GM23338 (cell line): Measurements from ENCODE around the gene FOXP4. TPM values are rescaled to one million over a fixed set of nuclear protein-coding genes. Genes with fewer than 3 reads are reported as not detected.

Experiments
- ATAC-seq: fragments of 200-7000 bp; cut with Tn5 transposase; 3 replicates; pipeline ENCODE4 v1.9.1; 2020
- DNase-seq: peaks from one replicate; pipeline ENCODE4 v3.0.0-alpha.2; 2015; ENCODE audit warnings: low spot score
- H2AFZ ChIP-seq: fragments of 200-600 bp; sonication (generic); 2 replicates; pipeline ENCODE4 v1.8.0; 2016; ENCODE audit warnings: antibody characterized with exemption, mild to moderate bottlenecking, moderate library complexity
- H3F3A ChIP-seq: fragments of 200-600 bp; sonication (generic); replicated peaks from 2 replicates; pipeline ENCODE4 v1.8.0; 2017; ENCODE audit warnings: antibody characterized with exemption, mixed run types, low read depth
- H3K27ac ChIP-seq: fragments of 200-600 bp; sonication (generic); 2 replicates; pipeline ENCODE4 v1.6.1; 2016; ENCODE audit warnings: low read depth
- H3K27me3 ChIP-seq: fragments of 200-600 bp; sonication (generic); 2 replicates; pipeline ENCODE4 v1.8.0; 2016; ENCODE audit warnings: mild to moderate bottlenecking, mixed run types, moderate library complexity; ENCODE audit not compliant: insufficient read depth
- H3K36me3 ChIP-seq: fragments of 200-600 bp; sonication (generic); 2 replicates; pipeline ENCODE4 v1.8.0; 2016; ENCODE audit warnings: mild to moderate bottlenecking; ENCODE audit not compliant: insufficient read depth
- H3K4me1 ChIP-seq: fragments of 200-600 bp; sonication (generic); 2 replicates; pipeline ENCODE4 v1.8.0; 2016; ENCODE audit warnings: mild to moderate bottlenecking, moderate library complexity; ENCODE audit not compliant: insufficient read depth
- H3K4me2 ChIP-seq: fragments of 200-600 bp; sonication (generic); 2 replicates; pipeline ENCODE4 v1.7.1; 2017; ENCODE audit warnings: mixed run types
- H3K4me3 ChIP-seq: fragments of 200-600 bp; sonication (generic); 2 replicates; pipeline ENCODE4 v1.6.1; 2016; ENCODE audit warnings: mixed run types
- H3K79me2 ChIP-seq: fragments of 200-600 bp; sonication (generic); replicated peaks from 2 replicates; pipeline ENCODE4 v1.8.0; 2017; ENCODE audit warnings: mild to moderate bottlenecking; ENCODE audit not compliant: insufficient read depth
- H3K9me2 ChIP-seq: fragments of 200-600 bp; sonication (generic); 2 replicates; pipeline ENCODE4 v1.8.0; 2017; ENCODE audit not compliant: insufficient read depth
- H4K20me1 ChIP-seq: fragments of 200-600 bp; sonication (generic); replicated peaks from 2 replicates; pipeline ENCODE4 v1.8.0; 2017; ENCODE audit warnings: mild to moderate bottlenecking; ENCODE audit not compliant: insufficient read depth
- H3K27ac Mint-ChIP-seq: 2 replicates; pipeline ENCODE4 v1.8.0; 2020; ENCODE audit warnings: inconsistent platforms, mild to moderate bottlenecking, moderate library complexity, mixed read lengths
- H3K27me3 Mint-ChIP-seq: 3 replicates; pipeline ENCODE4 v1.8.0; 2022; ENCODE audit warnings: low read depth, mild to moderate bottlenecking, moderate library complexity, mixed read lengths, inconsistent platforms; ENCODE audit not compliant: insufficient read depth, poor library complexity
- H3K36me3 Mint-ChIP-seq: 3 replicates; pipeline ENCODE4 v1.8.0; 2021; ENCODE audit warnings: low read depth, mild to moderate bottlenecking, inconsistent platforms, moderate library complexity, mixed read lengths
- H3K4me1 Mint-ChIP-seq: 3 replicates; pipeline ENCODE4 v1.8.0; 2020; ENCODE audit warnings: mild to moderate bottlenecking, inconsistent platforms, mixed read lengths
- H3K4me3 Mint-ChIP-seq: 3 replicates; pipeline ENCODE4 v1.8.0; 2021; ENCODE audit warnings: moderate library complexity, mild to moderate bottlenecking, inconsistent platforms, mixed read lengths
- H3K9me3 Mint-ChIP-seq: 3 replicates; pipeline ENCODE4 v1.8.0; 2020; ENCODE audit warnings: moderate library complexity, mild to moderate bottlenecking, inconsistent platforms, mixed read lengths
- EZH2 ChIP-seq: fragments of 200-600 bp; sonication (generic); IDR thresholded peaks from one replicate; pipeline ENCODE4 v1.8.0; 2017; ENCODE audit warnings: antibody characterized with exemption, mild to moderate bottlenecking, low read depth; ENCODE audit not compliant: unreplicated experiment
- EZH2phosphoT487 ChIP-seq: fragments of 200-600 bp; sonication (generic); IDR thresholded peaks from one replicate; pipeline ENCODE4 v1.8.1; 2018; ENCODE audit warnings: antibody characterized with exemption; ENCODE audit not compliant: unreplicated experiment
- NANOG ChIP-seq: IDR thresholded peaks from 2 replicates; pipeline ENCODE4 v1.6.1; 2016; ENCODE audit warnings: antibody characterized with exemption, borderline replicate concordance
- ZNF331 ChIP-seq: fragments of 250-450 bp; sonication (Bioruptor Pico); IDR thresholded peaks from 2 replicates; pipeline ENCODE4 v1.5.0; 2020; ENCODE audit warnings: low read depth, mild to moderate bottlenecking, moderate library complexity
- polyA plus RNA-seq: library from polyadenylated mRNA; unstranded; fragments of >200 nt; fragmentation: Nextera tagmentation; extraction: Ambion mirVana; gene quantifications from 2 replicates; pipeline ENCODE4 v1.2.1, GENCODE V29; 2016
- total RNA-seq: library from RNA; depleted of rRNA; stranded (reverse); fragments of >200 nt; shearing (Covaris generic); gene quantifications from 2 replicates; pipeline ENCODE4 v1.2.3, GENCODE V29; 2014
- TF ChIP-seq, protein P1 (sequence below), 2 experiments: fragments of 200-600 bp in 1 of 2; sonication (generic) in 1 of 2; conservative IDR thresholded peaks; 2 replicates each; pipeline versions ENCODE4 v1.5.1 to v1.6.1; 2016 to 2017; ENCODE audit warnings: antibody characterized with exemption in 2 of 2, low read depth in 2 of 2, mild to moderate bottlenecking in 2 of 2, moderate library complexity in 1 of 2
- TF ChIP-seq, protein P2 (sequence below): fragments of 250-450 bp; sonication (Bioruptor Pico); IDR thresholded peaks from 2 replicates; pipeline ENCODE4 v1.5.0; 2020; ENCODE audit warnings: mild to moderate bottlenecking, moderate library complexity

The FOXP4 gene
- total and polyA plus RNA-seq, 2 experiments from 2014 or later = 5.1 to 13.5 TPM

DNA sequence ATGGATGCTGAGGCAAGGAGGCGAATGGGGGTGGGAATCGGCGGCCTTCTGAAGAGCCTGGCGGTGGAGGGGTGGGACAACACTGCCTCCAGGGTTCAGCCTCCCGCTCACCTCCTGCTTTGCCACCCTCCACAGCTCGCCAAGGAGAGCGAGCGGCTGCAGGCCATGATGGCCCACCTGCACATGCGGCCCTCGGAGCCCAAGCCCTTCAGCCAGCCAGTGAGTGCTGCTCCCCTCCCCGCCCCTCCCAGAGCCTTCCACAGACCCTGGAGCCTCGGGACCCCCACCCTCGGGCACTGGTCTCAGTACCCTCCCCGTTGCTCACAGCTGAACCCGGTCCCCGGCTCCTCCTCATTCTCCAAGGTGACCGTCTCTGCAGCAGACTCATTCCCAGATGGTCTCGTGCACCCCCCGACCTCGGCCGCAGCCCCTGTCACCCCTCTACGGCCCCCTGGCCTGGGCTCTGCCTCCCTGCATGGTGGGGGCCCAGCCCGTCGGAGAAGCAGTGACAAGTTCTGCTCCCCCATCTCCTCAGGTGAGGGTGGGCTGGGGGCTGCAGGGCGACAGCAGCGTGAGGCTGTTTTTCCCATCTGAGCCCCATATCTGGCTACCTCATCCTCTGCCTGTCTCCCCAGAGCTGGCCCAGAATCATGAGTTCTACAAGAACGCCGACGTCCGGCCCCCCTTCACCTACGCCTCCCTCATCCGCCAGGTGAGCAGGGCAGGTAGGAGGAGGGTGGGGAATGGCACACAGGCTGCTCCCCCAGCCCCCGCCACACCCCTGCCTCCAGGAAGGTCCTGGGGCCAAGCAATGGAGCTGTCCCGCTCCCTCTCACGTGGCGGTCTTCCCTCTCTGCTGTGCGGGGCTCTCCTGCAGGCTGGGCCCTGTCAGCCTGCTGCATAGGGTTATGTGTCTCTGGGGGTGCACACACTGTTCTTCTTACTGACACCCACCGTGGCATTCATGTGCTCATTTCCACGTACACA lies 43.7 kb downstream of the FOXP4 start (continued):
- TF ChIP-seq EZH2 (no peak), ZNF331 (CRISPR knock-in tag) (no peak)

DNA sequence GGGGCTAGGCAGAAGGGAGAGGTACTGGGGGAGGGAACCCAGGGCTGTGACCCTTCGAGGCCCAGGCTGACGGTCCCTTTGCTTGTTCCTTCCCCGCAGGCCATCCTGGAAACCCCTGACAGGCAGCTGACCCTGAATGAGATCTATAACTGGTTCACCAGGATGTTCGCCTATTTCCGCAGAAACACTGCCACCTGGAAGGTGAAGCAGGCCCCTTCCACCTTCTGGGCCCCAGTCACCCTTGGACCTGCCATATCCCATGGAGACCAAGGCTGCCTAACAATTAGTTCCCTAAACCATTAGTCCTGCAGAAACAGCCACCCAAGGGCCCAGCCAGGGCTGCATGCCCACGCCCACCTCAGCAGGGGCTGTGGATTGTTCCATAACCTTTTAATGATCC lies 44.9 kb downstream of the FOXP4 start:
- no peak overlapping the region; the same call in 2 of the 3 replicates for H3K4me3 Mint-ChIP-seq
- no peak overlapping the region for H3K27ac ChIP-seq
- H2AFZ ChIP-seq = no peak overlapping the region
- peaks cover 24% of the 10 kb centered on the region for H3K36me3 Mint-ChIP-seq
- TF ChIP-seq EZH2phosphoT487 = no peak
- TF ChIP-seq, protein P1, sequence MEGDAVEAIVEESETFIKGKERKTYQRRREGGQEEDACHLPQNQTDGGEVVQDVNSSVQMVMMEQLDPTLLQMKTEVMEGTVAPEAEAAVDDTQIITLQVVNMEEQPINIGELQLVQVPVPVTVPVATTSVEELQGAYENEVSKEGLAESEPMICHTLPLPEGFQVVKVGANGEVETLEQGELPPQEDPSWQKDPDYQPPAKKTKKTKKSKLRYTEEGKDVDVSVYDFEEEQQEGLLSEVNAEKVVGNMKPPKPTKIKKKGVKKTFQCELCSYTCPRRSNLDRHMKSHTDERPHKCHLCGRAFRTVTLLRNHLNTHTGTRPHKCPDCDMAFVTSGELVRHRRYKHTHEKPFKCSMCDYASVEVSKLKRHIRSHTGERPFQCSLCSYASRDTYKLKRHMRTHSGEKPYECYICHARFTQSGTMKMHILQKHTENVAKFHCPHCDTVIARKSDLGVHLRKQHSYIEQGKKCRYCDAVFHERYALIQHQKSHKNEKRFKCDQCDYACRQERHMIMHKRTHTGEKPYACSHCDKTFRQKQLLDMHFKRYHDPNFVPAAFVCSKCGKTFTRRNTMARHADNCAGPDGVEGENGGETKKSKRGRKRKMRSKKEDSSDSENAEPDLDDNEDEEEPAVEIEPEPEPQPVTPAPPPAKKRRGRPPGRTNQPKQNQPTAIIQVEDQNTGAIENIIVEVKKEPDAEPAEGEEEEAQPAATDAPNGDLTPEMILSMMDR (conservative IDR thresholded peaks at IDR 0.05; ENCODE audit: low read depth in 2 of 2) = peak in 1 of 2 experiments; percentile 45; a peak in 2 of 4 replicates
- peak overlapping the region; percentile 60; the same call in 1 of the 2 replicates for H3K4me2 ChIP-seq
- H3K4me1 Mint-ChIP-seq = peaks cover 41% of the 10 kb centered on the region
- H3K79me2 ChIP-seq = no peaks in the 10 kb centered on the region
- H3K9me2 ChIP-seq = no peaks in the 10 kb centered on the region
- H3K27me3 ChIP-seq = peaks cover 4% of the 10 kb centered on the region; the same call in 1 of the 2 replicates
- no peaks in the 10 kb centered on the region for H3F3A ChIP-seq
- no peak for DNase-seq
- H3K36me3 ChIP-seq = no peaks in the 10 kb centered on the region
- no peak overlapping the region for H3K27ac Mint-ChIP-seq
- H3K4me1 ChIP-seq = peaks cover 18% of the 10 kb centered on the region
- H4K20me1 ChIP-seq = no peaks in the 10 kb centered on the region
- H3K4me3 ChIP-seq = no peak overlapping the region
- peaks cover 11% of the 10 kb centered on the region for H3K27me3 Mint-ChIP-seq
- ATAC-seq = no peak
- H3K9me3 Mint-ChIP-seq = no peaks in the 10 kb centered on the region; the same call in 2 of the 3 replicates

DNA sequence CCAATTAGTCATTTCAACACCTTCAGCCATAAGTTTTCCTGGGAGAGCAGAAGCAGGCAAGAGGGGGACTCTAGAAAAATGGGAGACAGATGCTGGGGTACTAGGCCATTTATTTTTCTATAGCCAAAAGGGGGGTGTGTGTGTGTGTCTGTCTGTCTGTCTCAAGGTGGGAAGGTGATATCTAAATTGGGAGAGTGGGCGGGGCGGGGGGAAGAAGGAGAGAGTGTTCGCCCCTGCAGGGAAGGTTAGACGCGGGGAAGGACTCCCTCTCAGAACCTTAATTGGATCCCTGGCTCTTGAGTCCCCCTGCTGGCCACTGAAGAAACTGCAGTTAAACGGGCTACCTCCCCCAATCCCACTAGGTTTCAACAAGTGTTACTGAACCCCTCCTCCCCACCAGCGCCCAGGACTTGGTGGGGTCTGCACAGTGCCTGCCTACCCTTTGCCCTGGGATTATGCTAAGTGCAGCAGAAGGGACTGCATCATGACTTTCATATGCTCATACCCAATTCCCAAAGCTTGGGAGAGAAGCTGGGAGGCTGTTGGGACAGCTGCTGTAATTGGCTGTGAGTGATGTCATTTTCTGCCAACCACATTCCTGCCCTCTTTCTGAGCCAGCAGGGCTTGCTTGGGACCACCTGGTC lies 45.8 kb downstream of the FOXP4 start:
- no peaks in the 10 kb centered on the region for H3K79me2 ChIP-seq
- H3K36me3 ChIP-seq = no peaks in the 10 kb centered on the region
- DNase-seq (peak; percentile 81), ATAC-seq (peak; percentile 75)
- Mint-ChIP-seq H3K4me1 (peaks cover 41% of the 10 kb centered on the region), H3K27ac (no peak overlapping the region), H3K9me3 (no peaks in the 10 kb centered on the region; the same call in 2 of the 3 replicates), H3K27me3 (peaks cover 9% of the 10 kb centered on the region), H3K36me3 (peaks cover 20% of the 10 kb centered on the region), H3K4me3 (no peak overlapping the region)
- no peaks in the 10 kb centered on the region for H3F3A ChIP-seq
- no peak overlapping the region for H3K4me3 ChIP-seq
- H2AFZ ChIP-seq = no peak overlapping the region
- H3K4me2 ChIP-seq = peak overlapping the region; percentile 60; the same call in 1 of the 2 replicates
- no peaks in the 10 kb centered on the region for H3K9me2 ChIP-seq
- peaks cover 24% of the 10 kb centered on the region for H3K4me1 ChIP-seq
- H3K27ac ChIP-seq = no peak overlapping the region
- no peaks in the 10 kb centered on the region for H4K20me1 ChIP-seq
- peaks cover 4% of the 10 kb centered on the region; the same call in 1 of the 2 replicates for H3K27me3 ChIP-seq
- TF ChIP-seq NANOG = no peak
- TF ChIP-seq, protein P1 (conservative IDR thresholded peaks at IDR 0.05; ENCODE audit: low read depth in 2 of 2) = peak; percentile 86 to 92
- TF ChIP-seq, protein P2, sequence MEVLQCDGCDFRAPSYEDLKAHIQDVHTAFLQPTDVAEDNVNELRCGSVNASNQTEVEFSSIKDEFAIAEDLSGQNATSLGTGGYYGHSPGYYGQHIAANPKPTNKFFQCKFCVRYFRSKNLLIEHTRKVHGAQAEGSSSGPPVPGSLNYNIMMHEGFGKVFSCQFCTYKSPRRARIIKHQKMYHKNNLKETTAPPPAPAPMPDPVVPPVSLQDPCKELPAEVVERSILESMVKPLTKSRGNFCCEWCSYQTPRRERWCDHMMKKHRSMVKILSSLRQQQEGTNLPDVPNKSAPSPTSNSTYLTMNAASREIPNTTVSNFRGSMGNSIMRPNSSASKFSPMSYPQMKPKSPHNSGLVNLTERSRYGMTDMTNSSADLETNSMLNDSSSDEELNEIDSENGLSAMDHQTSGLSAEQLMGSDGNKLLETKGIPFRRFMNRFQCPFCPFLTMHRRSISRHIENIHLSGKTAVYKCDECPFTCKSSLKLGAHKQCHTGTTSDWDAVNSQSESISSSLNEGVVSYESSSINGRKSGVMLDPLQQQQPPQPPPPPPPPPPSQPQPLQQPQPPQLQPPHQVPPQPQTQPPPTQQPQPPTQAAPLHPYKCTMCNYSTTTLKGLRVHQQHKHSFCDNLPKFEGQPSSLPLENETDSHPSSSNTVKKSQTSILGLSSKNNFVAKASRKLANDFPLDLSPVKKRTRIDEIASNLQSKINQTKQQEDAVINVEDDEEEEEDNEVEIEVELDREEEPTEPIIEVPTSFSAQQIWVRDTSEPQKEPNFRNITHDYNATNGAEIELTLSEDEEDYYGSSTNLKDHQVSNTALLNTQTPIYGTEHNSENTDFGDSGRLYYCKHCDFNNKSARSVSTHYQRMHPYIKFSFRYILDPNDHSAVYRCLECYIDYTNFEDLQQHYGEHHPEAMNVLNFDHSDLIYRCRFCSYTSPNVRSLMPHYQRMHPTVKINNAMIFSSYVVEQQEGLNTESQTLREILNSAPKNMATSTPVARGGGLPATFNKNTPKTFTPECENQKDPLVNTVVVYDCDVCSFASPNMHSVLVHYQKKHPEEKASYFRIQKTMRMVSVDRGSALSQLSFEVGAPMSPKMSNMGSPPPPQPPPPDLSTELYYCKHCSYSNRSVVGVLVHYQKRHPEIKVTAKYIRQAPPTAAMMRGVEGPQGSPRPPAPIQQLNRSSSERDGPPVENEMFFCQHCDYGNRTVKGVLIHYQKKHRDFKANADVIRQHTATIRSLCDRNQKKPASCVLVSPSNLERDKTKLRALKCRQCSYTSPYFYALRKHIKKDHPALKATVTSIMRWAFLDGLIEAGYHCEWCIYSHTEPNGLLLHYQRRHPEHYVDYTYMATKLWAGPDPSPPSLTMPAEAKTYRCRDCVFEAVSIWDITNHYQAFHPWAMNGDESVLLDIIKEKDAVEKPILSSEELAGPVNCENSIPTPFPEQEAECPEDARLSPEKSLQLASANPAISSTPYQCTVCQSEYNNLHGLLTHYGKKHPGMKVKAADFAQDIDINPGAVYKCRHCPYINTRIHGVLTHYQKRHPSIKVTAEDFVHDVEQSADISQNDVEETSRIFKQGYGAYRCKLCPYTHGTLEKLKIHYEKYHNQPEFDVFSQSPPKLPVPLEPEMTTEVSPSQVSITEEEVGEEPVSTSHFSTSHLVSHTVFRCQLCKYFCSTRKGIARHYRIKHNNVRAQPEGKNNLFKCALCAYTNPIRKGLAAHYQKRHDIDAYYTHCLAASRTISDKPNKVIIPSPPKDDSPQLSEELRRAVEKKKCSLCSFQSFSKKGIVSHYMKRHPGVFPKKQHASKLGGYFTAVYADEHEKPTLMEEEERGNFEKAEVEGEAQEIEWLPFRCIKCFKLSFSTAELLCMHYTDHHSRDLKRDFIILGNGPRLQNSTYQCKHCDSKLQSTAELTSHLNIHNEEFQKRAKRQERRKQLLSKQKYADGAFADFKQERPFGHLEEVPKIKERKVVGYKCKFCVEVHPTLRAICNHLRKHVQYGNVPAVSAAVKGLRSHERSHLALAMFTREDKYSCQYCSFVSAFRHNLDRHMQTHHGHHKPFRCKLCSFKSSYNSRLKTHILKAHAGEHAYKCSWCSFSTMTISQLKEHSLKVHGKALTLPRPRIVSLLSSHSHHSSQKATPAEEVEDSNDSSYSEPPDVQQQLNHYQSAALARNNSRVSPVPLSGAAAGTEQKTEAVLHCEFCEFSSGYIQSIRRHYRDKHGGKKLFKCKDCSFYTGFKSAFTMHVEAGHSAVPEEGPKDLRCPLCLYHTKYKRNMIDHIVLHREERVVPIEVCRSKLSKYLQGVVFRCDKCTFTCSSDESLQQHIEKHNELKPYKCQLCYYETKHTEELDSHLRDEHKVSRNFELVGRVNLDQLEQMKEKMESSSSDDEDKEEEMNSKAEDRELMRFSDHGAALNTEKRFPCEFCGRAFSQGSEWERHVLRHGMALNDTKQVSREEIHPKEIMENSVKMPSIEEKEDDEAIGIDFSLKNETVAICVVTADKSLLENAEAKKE (CRISPR knock-in tag) = no peak
